ENCODE measurements around the gene ADCY3.

- TF ChIP-seq EZH2 (IDR thresholded peaks at IDR 0.05; ENCODE audit: insufficient read depth, poor library complexity, severe bottlenecking) (no peak), EZH2phosphoT487 (IDR thresholded peaks at IDR 0.05; ENCODE audit: insufficient read depth, low read depth) (no peak)
These were observed 33.9 kb downstream of the ADCY3 start for GRCh38 chr2:24886126-24886501.

Measured in GM23248 (cell line).